SJCRH30 (cell line): ENCODE results near the gene RAB11FIP4. TPM values are rescaled to one million over a fixed set of nuclear protein-coding genes. Genes with fewer than 3 reads are reported as not detected.

Source experiments
- DNase-seq, 2 experiments: peaks; one replicate each; pipeline ENCODE4 v3.0.0-alpha.2; 2015 to 2020
- H3K27ac ChIP-seq: fragments of 250-450 bp; sonication (Bioruptor Pico); 2 replicates; pipeline ENCODE4 v1.5.1; 2020; ENCODE audit warnings: mild to moderate bottlenecking, moderate library complexity
- H3K27me3 ChIP-seq: fragments of 250-450 bp; sonication (Bioruptor Pico); 2 replicates; pipeline ENCODE4 v1.5.1; 2020; ENCODE audit warnings: mild to moderate bottlenecking, moderate library complexity
- H3K36me3 ChIP-seq: fragments of 250-450 bp; sonication (Bioruptor Pico); 2 replicates; pipeline ENCODE4 v1.5.1; 2020; ENCODE audit warnings: mild to moderate bottlenecking, moderate library complexity
- H3K4me1 ChIP-seq: fragments of 250-450 bp; sonication (Bioruptor Pico); 2 replicates; pipeline ENCODE4 v1.5.1; 2020; ENCODE audit warnings: mild to moderate bottlenecking, moderate library complexity
- H3K4me3 ChIP-seq: fragments of 250-450 bp; sonication (Bioruptor Pico); 2 replicates; pipeline ENCODE4 v1.5.1; 2020; ENCODE audit warnings: mild to moderate bottlenecking, moderate library complexity
- H3K9me3 ChIP-seq: fragments of 250-450 bp; sonication (Bioruptor Pico); replicated peaks from 2 replicates; pipeline ENCODE4 v1.5.1; 2020; ENCODE audit warnings: mild to moderate bottlenecking, moderate library complexity
- total RNA-seq: library from RNA; depleted of rRNA; stranded (reverse); fragments of >200 nt; shearing (Covaris generic); gene quantifications from 2 replicates; pipeline ENCODE4 v1.2.3, GENCODE V29; 2014

The RAB11FIP4 gene
- total RNA-seq, 1 experiment from 2014 or later = 0.04 TPM

GRCh38 chr17:31524926-31525800 lies 133.7 kb downstream of the RAB11FIP4 start:
- peaks cover 7% of the 10 kb centered on the region for H3K4me1 ChIP-seq
- no peaks in the 10 kb centered on the region for H3K36me3 ChIP-seq
- 0 out of 2 replicates have a peak, but pooled peaks cover 2% of the 10 kb centered on the region for H3K9me3 ChIP-seq
- no peak overlapping the region for H3K27ac ChIP-seq
- no peaks in the 10 kb centered on the region for H3K27me3 ChIP-seq
- peak; percentile 87 to 92 for DNase-seq
- no peak overlapping the region for H3K4me3 ChIP-seq

GRCh38 chr17:31525801-31526549 lies 134.5 kb downstream of the RAB11FIP4 start:
- peak; percentile 42 to 57 for DNase-seq
- H3K4me1 ChIP-seq = peaks cover 15% of the 10 kb centered on the region
- no peaks in the 10 kb centered on the region for H3K36me3 ChIP-seq
- H3K27me3 ChIP-seq = no peaks in the 10 kb centered on the region
- no peak overlapping the region for H3K4me3 ChIP-seq
- 0 out of 2 replicates have a peak, but pooled peaks cover 2% of the 10 kb centered on the region for H3K9me3 ChIP-seq
- H3K27ac ChIP-seq = no peak overlapping the region

- Histone ChIP-seq H3K27me3 (no peaks in the 10 kb centered on the region), H3K27ac (no peak overlapping the region), H3K9me3 (0 out of 2 replicates have a peak, but pooled peaks cover 2% of the 10 kb centered on the region), H3K4me1 (peaks cover 32% of the 10 kb centered on the region), H3K36me3 (no peaks in the 10 kb centered on the region), H3K4me3 (no peak overlapping the region)
- DNase-seq = no peak
These were observed 136.1 kb downstream of the RAB11FIP4 start for GRCh38 chr17:31527606-31528005.

GRCh38 chr17:31528291-31528874 lies 136.9 kb downstream of the RAB11FIP4 start:
- no peaks in the 10 kb centered on the region for H3K36me3 ChIP-seq
- H3K4me3 ChIP-seq = no peak overlapping the region
- no peaks in the 10 kb centered on the region for H3K27me3 ChIP-seq
- no peak overlapping the region for H3K27ac ChIP-seq
- H3K9me3 ChIP-seq = 0 out of 2 replicates have a peak, but pooled peaks cover 2% of the 10 kb centered on the region
- DNase-seq = no peak
- peaks cover 38% of the 10 kb centered on the region for H3K4me1 ChIP-seq

- H3K27me3 ChIP-seq = no peaks in the 10 kb centered on the region
- H3K4me3 ChIP-seq = no peak overlapping the region
- no peak for DNase-seq
- peaks cover 50% of the 10 kb centered on the region for H3K4me1 ChIP-seq
- H3K9me3 ChIP-seq = no peaks in the 10 kb centered on the region
- no peaks in the 10 kb centered on the region for H3K36me3 ChIP-seq
- H3K27ac ChIP-seq = no peak overlapping the region
These were observed 138.4 kb downstream of the RAB11FIP4 start for GRCh38 chr17:31529841-31530251.

- no peaks in the 10 kb centered on the region for H3K9me3 ChIP-seq
- no peak overlapping the region for H3K4me3 ChIP-seq
- DNase-seq = peak; percentile 81 to 88
These were observed 139.0 kb downstream of the RAB11FIP4 start for GRCh38 chr17:31530391-31530985.

GRCh38 chr17:31531336-31531980 lies 140.0 kb downstream of the RAB11FIP4 start:
- Histone ChIP-seq H3K36me3 (no peaks in the 10 kb centered on the region), H3K4me1 (peaks cover 58% of the 10 kb centered on the region), H3K27ac (no peak overlapping the region), H3K4me3 (no peak overlapping the region), H3K9me3 (no peaks in the 10 kb centered on the region), H3K27me3 (no peaks in the 10 kb centered on the region)
- DNase-seq = no peak

More at GRCh38 chr17:31530391-31530985, 139.0 kb downstream of the RAB11FIP4 start:
- Histone ChIP-seq H3K36me3 (no peaks in the 10 kb centered on the region), H3K27me3 (no peaks in the 10 kb centered on the region), H3K27ac (no peak overlapping the region; the same call in 1 of the 2 replicates), H3K4me1 (peaks cover 56% of the 10 kb centered on the region)

- Histone ChIP-seq H3K4me1 (peaks cover 61% of the 10 kb centered on the region), H3K9me3 (no peaks in the 10 kb centered on the region), H3K27ac (no peak overlapping the region), H3K27me3 (no peaks in the 10 kb centered on the region), H3K36me3 (no peaks in the 10 kb centered on the region), H3K4me3 (no peak overlapping the region)
- peak in 1 of 2 experiments; percentile 46 for DNase-seq
These were observed 140.6 kb downstream of the RAB11FIP4 start for GRCh38 chr17:31532081-31532480.

- no peaks in the 10 kb centered on the region for H3K9me3 ChIP-seq
- H3K36me3 ChIP-seq = no peaks in the 10 kb centered on the region
- no peaks in the 10 kb centered on the region for H3K27me3 ChIP-seq
- H3K4me3 ChIP-seq = no peak overlapping the region
- peaks cover 63% of the 10 kb centered on the region for H3K4me1 ChIP-seq
- no peak overlapping the region for H3K27ac ChIP-seq
- no peak for DNase-seq
These were observed 141.1 kb downstream of the RAB11FIP4 start for GRCh38 chr17:31532526-31532925.

GRCh38 chr17:31533546-31534155 lies 142.2 kb downstream of the RAB11FIP4 start:
- Histone ChIP-seq H3K36me3 (no peaks in the 10 kb centered on the region), H3K27me3 (no peaks in the 10 kb centered on the region), H3K9me3 (no peaks in the 10 kb centered on the region), H3K4me1 (peaks cover 67% of the 10 kb centered on the region), H3K27ac (no peak overlapping the region), H3K4me3 (no peak overlapping the region)
- peak; percentile 63 to 76 for DNase-seq

- peaks cover 67% of the 10 kb centered on the region for H3K4me1 ChIP-seq
- no peaks in the 10 kb centered on the region for H3K27me3 ChIP-seq
- no peaks in the 10 kb centered on the region for H3K9me3 ChIP-seq
- H3K36me3 ChIP-seq = no peaks in the 10 kb centered on the region
- no peak overlapping the region for H3K27ac ChIP-seq
- peak in 1 of 2 experiments; percentile 30 for DNase-seq
- H3K4me3 ChIP-seq = no peak overlapping the region
These were observed 142.9 kb downstream of the RAB11FIP4 start for GRCh38 chr17:31534223-31534888.

- peak; percentile 50 to 63 for DNase-seq
- H3K27me3 ChIP-seq = no peaks in the 10 kb centered on the region
- H3K4me3 ChIP-seq = no peak overlapping the region
- peaks cover 55% of the 10 kb centered on the region for H3K4me1 ChIP-seq
- no peak overlapping the region for H3K27ac ChIP-seq
- H3K9me3 ChIP-seq = no peaks in the 10 kb centered on the region
- H3K36me3 ChIP-seq = no peaks in the 10 kb centered on the region
These were observed 144.1 kb downstream of the RAB11FIP4 start for GRCh38 chr17:31535581-31535981.

- H3K4me3 ChIP-seq = no peak overlapping the region
These were observed 145.0 kb downstream of the RAB11FIP4 start for GRCh38 chr17:31536451-31536850.

More at GRCh38 chr17:31536451-31536850, 145.0 kb downstream of the RAB11FIP4 start:
- no peak for DNase-seq
- peaks cover 47% of the 10 kb centered on the region for H3K4me1 ChIP-seq
- no peaks in the 10 kb centered on the region for H3K27me3 ChIP-seq
- no peaks in the 10 kb centered on the region for H3K36me3 ChIP-seq
- no peaks in the 10 kb centered on the region for H3K9me3 ChIP-seq
- H3K27ac ChIP-seq = no peak overlapping the region
